H1 (cell line): ENCODE data around the gene LCT. TPM values are rescaled to one million over a fixed set of nuclear protein-coding genes. Genes with fewer than 3 reads are reported as not detected.
A peak's percentile ranks its signal among the peaks of the same experiment; 100 is the strongest.

ENCODE experiments used
- CTCF ChIA-PET: fragments of 300-600 bp; sonication (Branson Sonifier 250); formaldehyde crosslinking; loops from one replicate; lab custom pipeline; 2021; ENCODE audit not compliant: partially characterized antibody; lab: Charles Lee
- POLR2A ChIA-PET: fragments of 300-600 bp; sonication (Branson Sonifier 250); formaldehyde crosslinking; loops from one replicate; lab custom pipeline; 2021; ENCODE audit warnings: inconsistent platforms; ENCODE audit not compliant: partially characterized antibody; lab: Charles Lee
- DNase-seq, 2 experiments: peaks; one replicate each; pipeline versions ENCODE4 v3.0.0 to v3.0.0-alpha.2; 2010 to 2022; ENCODE audit warnings: low spot score in 2 of 2, low read depth in 1 of 2, mixed read lengths in 1 of 2
- FAIRE-seq: peaks from 2 replicates; lab custom pipeline; 2011; peaks lifted over from hg19 to GRCh38; lab: Jason Lieb, UNC
- H2AFZ ChIP-seq: 2 replicates; pipeline ENCODE4 v1.8.1; 2012; ENCODE audit warnings: low read length, inconsistent platforms
- H2AK5ac ChIP-seq: 2 replicates; pipeline ENCODE4 v1.6.1; 2013; ENCODE audit warnings: low read depth, low read length
- H2BK120ac ChIP-seq: replicated peaks from 2 replicates; pipeline ENCODE3; 2013; ENCODE audit warnings: low read depth, low read length, inconsistent platforms
- H2BK12ac ChIP-seq: 2 replicates; pipeline ENCODE4 v1.6.1; 2013; ENCODE audit warnings: low read depth, low read length
- H2BK15ac ChIP-seq: 2 replicates; pipeline ENCODE4 v1.6.1; 2013; ENCODE audit warnings: low read length
- H2BK20ac ChIP-seq: 2 replicates; pipeline ENCODE4 v1.6.1; 2013; ENCODE audit warnings: low read length
- H2BK5ac ChIP-seq: 2 replicates; pipeline ENCODE4 v1.6.1; 2013; ENCODE audit warnings: low read depth, low read length
- H3K14ac ChIP-seq: 2 replicates; pipeline ENCODE4 v1.6.1; 2013; ENCODE audit warnings: inconsistent platforms; ENCODE audit not compliant: insufficient read length
- H3K18ac ChIP-seq: 2 replicates; pipeline ENCODE4 v1.6.1; 2013; ENCODE audit warnings: low read length; ENCODE audit errors: extremely low read depth
- H3K23ac ChIP-seq: 2 replicates; pipeline ENCODE4 v1.6.1; 2013; ENCODE audit warnings: inconsistent platforms; ENCODE audit not compliant: insufficient read length
- H3K23me2 ChIP-seq: 2 replicates; pipeline ENCODE4 v1.6.1; 2013; ENCODE audit warnings: low read depth, low read length
- H3K27ac ChIP-seq: 2 replicates; pipeline ENCODE4 v1.6.1; 2011; ENCODE audit warnings: low read depth, low read length, inconsistent platforms
- H3K27me3 ChIP-seq, 4 experiments: replicated peaks in 1 of 4; 1 replicate in 1 of 4; 2 replicates in 3 of 4; pipeline versions ENCODE4 v1.6.1 to v1.8.1; 2011 to 2013; ENCODE audit warnings: low read length in 3 of 4, mild to moderate bottlenecking in 3 of 4, inconsistent platforms in 2 of 4, mixed read lengths in 2 of 4, moderate library complexity in 1 of 4; ENCODE audit not compliant: control insufficient read depth in 3 of 4, insufficient read depth in 3 of 4; ENCODE audit errors: extremely low read depth in 1 of 4
- H3K36me3 ChIP-seq, 4 experiments: 2 replicates each; pipeline versions ENCODE4 v1.6.1 to v1.8.1; 2011 to 2013; ENCODE audit warnings: mild to moderate bottlenecking in 4 of 4, low read length in 3 of 4, moderate library complexity in 2 of 4, control low read depth in 1 of 4, inconsistent platforms in 1 of 4; ENCODE audit not compliant: insufficient read depth in 4 of 4, control insufficient read depth in 2 of 4
- H3K4ac ChIP-seq: replicated peaks from 2 replicates; pipeline ENCODE3; 2013; ENCODE audit warnings: low read length, low read depth, mixed read lengths, inconsistent platforms; ENCODE audit not compliant: insufficient read length
- H3K4me1 ChIP-seq, 4 experiments: replicated peaks in 1 of 4; 1 replicate in 1 of 4; 2 replicates in 3 of 4; pipeline versions ENCODE4 v1.6.1 to v1.8.1; 2011 to 2013; ENCODE audit warnings: low read length in 3 of 4, inconsistent platforms in 2 of 4, mixed read lengths in 1 of 4; ENCODE audit not compliant: insufficient read depth in 4 of 4, control insufficient read depth in 3 of 4
- H3K4me2 ChIP-seq, 2 experiments: 2 replicates each; pipeline versions ENCODE4 v1.6.1 to v1.8.1; 2011 to 2013; ENCODE audit warnings: low read depth in 2 of 2, low read length in 2 of 2, control low read depth in 1 of 2, inconsistent platforms in 1 of 2, mild to moderate bottlenecking in 1 of 2; ENCODE audit not compliant: insufficient read depth in 1 of 2
- H3K4me3 ChIP-seq, 4 experiments: fragments of 200-600, 300-600 bp in 1 of 4; sonication (generic), shearing (Covaris generic), sonication (Bioruptor Twin) in 1 of 4; 2 replicates each; pipeline versions ENCODE4 v1.5.1 to v1.8.1; 2011 to 2016; ENCODE audit warnings: low read length in 4 of 4, low read depth in 3 of 4, control low read depth in 2 of 4, inconsistent platforms in 2 of 4, mild to moderate bottlenecking in 2 of 4, mixed read lengths in 1 of 4, moderate library complexity in 1 of 4; ENCODE audit not compliant: insufficient read depth in 2 of 4; ENCODE audit errors: extremely low read depth in 1 of 4
- H3K56ac ChIP-seq: replicated peaks from 2 replicates; pipeline ENCODE3; 2013; ENCODE audit warnings: low read depth, mild to moderate bottlenecking, mixed read lengths, low read length, inconsistent platforms; ENCODE audit not compliant: insufficient read length
- H3K79me1 ChIP-seq: 2 replicates; pipeline ENCODE4 v1.6.1; 2013; ENCODE audit warnings: low read depth, low read length, control low read depth
- H3K79me2 ChIP-seq, 2 experiments: 2 replicates each; pipeline versions ENCODE4 v1.6.1 to v1.8.1; 2012 to 2013; ENCODE audit warnings: low read length in 2 of 2, mild to moderate bottlenecking in 2 of 2, inconsistent platforms in 1 of 2; ENCODE audit not compliant: insufficient read depth in 2 of 2, control insufficient read depth in 1 of 2
- H3K9ac ChIP-seq, 4 experiments: replicated peaks in 1 of 4; 1 replicate in 1 of 4; 2 replicates in 3 of 4; pipeline versions ENCODE4 v1.6.1 to v1.8.1; 2011 to 2013; ENCODE audit warnings: low read depth in 3 of 4, low read length in 3 of 4, control low read depth in 2 of 4, mild to moderate bottlenecking in 2 of 4, moderate library complexity in 2 of 4, inconsistent platforms in 1 of 4; ENCODE audit errors: extremely low read depth in 1 of 4
- H3K9me3 ChIP-seq, 2 experiments: 2 replicates each; pipeline versions ENCODE4 v1.6.1 to v1.8.1; 2012 to 2013; ENCODE audit warnings: mild to moderate bottlenecking in 2 of 2, moderate library complexity in 2 of 2, control low read depth in 1 of 2, inconsistent platforms in 1 of 2, low read depth in 1 of 2, low read length in 1 of 2, mixed read lengths in 1 of 2; ENCODE audit not compliant: insufficient read depth in 2 of 2
- H4K20me1 ChIP-seq, 2 experiments: replicated peaks in 1 of 2; 2 replicates each; pipeline versions ENCODE3 to v1.8.1; 2011 to 2013; ENCODE audit warnings: inconsistent platforms in 2 of 2, low read length in 2 of 2, mild to moderate bottlenecking in 1 of 2; ENCODE audit not compliant: insufficient read depth in 2 of 2, control insufficient read depth in 1 of 2
- H4K5ac ChIP-seq: 2 replicates; pipeline ENCODE4 v1.6.1; 2013; ENCODE audit warnings: low read length, low read depth, mixed read lengths, inconsistent platforms; ENCODE audit not compliant: insufficient read length
- H4K8ac ChIP-seq: 2 replicates; pipeline ENCODE4 v1.8.0; 2013; ENCODE audit warnings: mild to moderate bottlenecking, moderate library complexity, low read length, inconsistent platforms; ENCODE audit not compliant: insufficient read depth; ENCODE audit errors: extremely low read depth
- H4K91ac ChIP-seq: replicated peaks from 2 replicates; pipeline ENCODE3; 2013; ENCODE audit warnings: low read length, mixed read lengths, inconsistent platforms; ENCODE audit not compliant: insufficient read length
- CEBPB ChIP-seq: IDR thresholded peaks from 2 replicates; pipeline ENCODE4 v1.6.1; 2012; ENCODE audit warnings: low read depth, low read length
- CHD2 ChIP-seq: IDR thresholded peaks from 2 replicates; pipeline ENCODE4 v1.6.1; 2012; ENCODE audit warnings: low read length, improper control_type of control experiment
- FOSL1 ChIP-seq: IDR thresholded peaks from 2 replicates; pipeline ENCODE4 v1.6.1; 2011; ENCODE audit warnings: mild to moderate bottlenecking, low read depth, low read length, moderate library complexity; ENCODE audit not compliant: insufficient read depth
- MAFK ChIP-seq: IDR thresholded peaks from 2 replicates; pipeline ENCODE4 v1.6.1; 2012; ENCODE audit warnings: low read depth, mild to moderate bottlenecking, improper control_type of control experiment, low read length
- PHF8 ChIP-seq: fragments of 200-600 bp; sonication (generic); conservative IDR thresholded peaks from 2 replicates; pipeline ENCODE4 v1.7.1; 2012; ENCODE audit warnings: low read depth, mild to moderate bottlenecking, inconsistent platforms, low read length, moderate library complexity
- POLR2A ChIP-seq, 2 experiments: IDR thresholded peaks; 1 replicate in 1 of 2; 2 replicates in 1 of 2; pipeline ENCODE4 v1.6.1; 2011; ENCODE audit warnings: low read depth in 2 of 2, low read length in 2 of 2, mild to moderate bottlenecking in 2 of 2; ENCODE audit errors: control extremely low read depth in 1 of 2
- POLR2AphosphoS5 ChIP-seq: IDR thresholded peaks from 2 replicates; pipeline ENCODE4 v1.6.1; 2011; ENCODE audit warnings: low read depth, low read length
- SIN3A ChIP-seq, 2 experiments: IDR thresholded peaks in 1 of 2; conservative IDR thresholded peaks in 1 of 2; 2 replicates each; pipeline ENCODE4 v1.6.1; 2011 to 2012; ENCODE audit warnings: low read length in 2 of 2, improper control_type of control experiment in 1 of 2, low read depth in 1 of 2, mild to moderate bottlenecking in 1 of 2
- WGBS, 2 experiments: shearing (Covaris generic) in 1 of 2; methylation state at CpG; one replicate each; pipeline versions ENCODE4 v1.1.6 to v1.1.7; 2013 to 2015; ENCODE audit warnings: low lambda C conversion rate in 2 of 2, mixed read lengths in 2 of 2, inconsistent platforms in 1 of 2, low coverage in 1 of 2, missing lambda C conversion rate in 1 of 2; ENCODE audit not compliant: insufficient replicate concordance in 2 of 2, insufficient coverage in 1 of 2, insufficient read length in 1 of 2; ENCODE audit errors: extremely low coverage in 1 of 2, missing lambda C conversion rate in 1 of 2; 5-methylcytosine and 5-hydroxymethylcytosine counted together
- polyA plus RNA-seq, 7 experiments: library from polyadenylated mRNA; depleted of rRNA in 3 of 7; stranded (reverse) in 5 of 7; unstranded in 2 of 7; fragments of >200 nt in 5 of 7; fragments of 200-250 nt in 2 of 7; gene quantifications; 1 replicate in 5 of 7; 2 replicates in 1 of 7; 4 replicates in 1 of 7; pipeline versions ENCODE4 v1.2.1 to v1.2.3, GENCODE V29; 2011 to 2013; ENCODE audit warnings: missing spikeins in 2 of 7, mixed read lengths in 2 of 7
- total RNA-seq: library from RNA; stranded (reverse); fragmentation: NEBNext Ultra II Directional; extraction: Animal tissue kit (Norgen Biotek cat#: 25700); gene quantifications from 2 replicates; pipeline ENCODE4 v1.2.1, GENCODE V29; 2021

The LCT gene
- total and polyA plus RNA-seq, 2 of the 8 experiments (the other 6 are each of a cell fraction or from before 2014, with no cell fraction given) = 0.06 TPM; not detected in 1

- H2BK5ac ChIP-seq = peak overlapping the region; percentile 92
- no peaks in the 10 kb centered on the region for H3K27me3 ChIP-seq
- H3K14ac ChIP-seq = no peak overlapping the region
- 3% methylated on average over 28 of the region's 34 CpGs; no CpG with 5 or more reads in 1 of the 2 experiments for WGBS, 2 experiments
- POLR2A ChIA-PET = interaction anchor here (0.6 to 1.6 kb wide), 7 partner anchors 15 to 211 kb away, joined by 3 to 6 read pairs (median 3); partner anchors contain the start of genes R3HDM1 and ZRANB3
- H2BK15ac ChIP-seq = no peak overlapping the region
- DNase-seq = no peak
- H3K9me3 ChIP-seq = no peaks in the 10 kb centered on the region
- CTCF ChIA-PET = interaction anchor here (1.1 kb wide), 2 partner anchors 43 to 269 kb away, joined by 3 read pairs; no protein-coding TSS in a partner anchor
- no peak overlapping the region; the same call in 1 of the 2 replicates for H3K18ac ChIP-seq
- TF ChIP-seq FOSL1 (no peak), PHF8 (0 out of 2 replicates have a peak, but pooled peaks have one; percentile 6), MAFK (peak; percentile 27; the same call in 1 of the 2 replicates), POLR2A (IDR thresholded peaks at IDR 0.05; ENCODE audit: control extremely low read depth in 1 of 2, low read depth in 2 of 2, low read length in 2 of 2) (peak in 1 of 2 experiments; percentile 65; a peak in 2 of 3 replicates), CHD2 (no peak), POLR2AphosphoS5 (peak; percentile 38; the same call in 1 of the 2 replicates), SIN3A (conservative IDR thresholded peaks at IDR 0.05 in 1 of 2, IDR thresholded peaks at IDR 0.05 in 1 of 2; ENCODE audit: low read depth in 1 of 2, low read length in 2 of 2) (0 out of 4 replicates have a peak, but pooled peaks of 1 of the 2 experiments have one; percentile 38), CEBPB (no peak)
- TF ChIP-seq, all 59 proteins: peak for 5
- Histone ChIP-seq H3K4ac (no peak overlapping the region), H4K20me1 (peaks cover 0 to 5% of the 10 kb centered on the region in 2 experiments), H3K4me1 (peaks cover 0 to 6% (median 3%) of the 10 kb centered on the region in 4 experiments; a peak in 2 of 7 replicates), H4K5ac (peak overlapping the region; percentile 4), H3K79me1 (no peaks in the 10 kb centered on the region), H3K36me3 (peaks cover 0 to under 1% (median 0%) of the 10 kb centered on the region in 4 experiments; a peak in 1 of 8 replicates), H3K79me2 (peaks cover 4 to 50% of the 10 kb centered on the region in 2 experiments; a peak in 3 of 4 replicates), H4K8ac (peak overlapping the region; percentile 99; the same call in 1 of the 2 replicates), H2AK5ac (no peak overlapping the region), H2BK20ac (no peak overlapping the region), H3K4me2 (peak overlapping the region; percentile 71 to 80), H3K23me2 (no peaks in the 10 kb centered on the region; the same call in 1 of the 2 replicates), H3K4me3 (peak overlapping the region; percentile 81 to 98 (median 94)), H2AFZ (peak overlapping the region; percentile 67; the same call in 1 of the 2 replicates), H3K23ac (no peak overlapping the region), H4K91ac (no peak overlapping the region), H3K9ac (peak overlapping the region; percentile 84 to 97 (median 92)), H3K56ac (peak overlapping the region; percentile 13), H2BK120ac (no peak overlapping the region), H3K27ac (peak overlapping the region; percentile 86), H2BK12ac (no peak overlapping the region)
- FAIRE-seq = no peak
Observed at GRCh38 chr2:135742325-135742757, 94.6 kb downstream of the LCT start.
